ENCODE measurements around the gene ENPP7. TPM values are rescaled to one million over a fixed set of nuclear protein-coding genes. Genes with fewer than 3 reads are reported as not detected.

The ENPP7 gene
- total RNA-seq, 4 donors from 2014 or later: not detected

GRCh38 chr17:79698146-79698846, 32.4 kb upstream of the ENPP7 start:
- Histone ChIP-seq H3K27me3 (no peaks in the 10 kb centered on the region), H3K36me3 (no peaks in the 10 kb centered on the region), H3K4me1 (no peaks in the 10 kb centered on the region), H3K9me3 (no peaks in the 10 kb centered on the region), H3K27ac (no peak overlapping the region), H3K4me3 (no peak overlapping the region)
- intact Hi-C loops (cut with DNase I; ENCODE audit: low total_unique reads): no loop called here
- DNase-seq: no peak
- TF ChIP-seq CTCF (IDR thresholded peaks at IDR 0.05) (no peak), POLR2A (IDR thresholded peaks at IDR 0.05) (no peak)

- Histone ChIP-seq H3K27ac (no peak overlapping the region), H3K4me1 (no peaks in the 10 kb centered on the region), H3K27me3 (no peaks in the 10 kb centered on the region), H3K9me3 (no peaks in the 10 kb centered on the region), H3K36me3 (no peaks in the 10 kb centered on the region), H3K4me3 (no peak overlapping the region)
- intact Hi-C loops (cut with DNase I; ENCODE audit: low total_unique reads): no loop called here
- no peak for TF ChIP-seq CTCF (IDR thresholded peaks at IDR 0.05)
- no peak for TF ChIP-seq POLR2A (IDR thresholded peaks at IDR 0.05)
- no peak for DNase-seq
Measured at GRCh38 chr17:79699386-79700036, 31.2 kb upstream of the ENPP7 start.

- Histone ChIP-seq H3K4me1 (no peaks in the 10 kb centered on the region), H3K27me3 (no peaks in the 10 kb centered on the region), H3K27ac (no peak overlapping the region), H3K4me3 (no peak overlapping the region), H3K36me3 (no peaks in the 10 kb centered on the region), H3K9me3 (no peaks in the 10 kb centered on the region)
- intact Hi-C loops (cut with DNase I; ENCODE audit: low total_unique reads): no loop called here
- no peak for TF ChIP-seq POLR2A (IDR thresholded peaks at IDR 0.05)
- TF ChIP-seq CTCF (IDR thresholded peaks at IDR 0.05): no peak
- DNase-seq: no peak
Measured at GRCh38 chr17:79700592-79700991, 30.2 kb upstream of the ENPP7 start.

- no peaks in the 10 kb centered on the region for H3K27me3 ChIP-seq
- H3K4me1 ChIP-seq: no peaks in the 10 kb centered on the region
- intact Hi-C loops (cut with DNase I; ENCODE audit: low total_unique reads): no loop called here
- TF ChIP-seq POLR2A (IDR thresholded peaks at IDR 0.05): no peak
- no peak for TF ChIP-seq CTCF (IDR thresholded peaks at IDR 0.05)
- H3K36me3 ChIP-seq: no peaks in the 10 kb centered on the region
- no peaks in the 10 kb centered on the region for H3K9me3 ChIP-seq
- no peak for DNase-seq
- no peak overlapping the region for H3K27ac ChIP-seq
- no peak overlapping the region for H3K4me3 ChIP-seq
Measured at GRCh38 chr17:79702034-79702433, 28.7 kb upstream of the ENPP7 start.

- H3K9me3 ChIP-seq: no peaks in the 10 kb centered on the region
- DNase-seq: no peak
- no peaks in the 10 kb centered on the region for H3K27me3 ChIP-seq
- intact Hi-C loops (cut with DNase I; ENCODE audit: low total_unique reads): no loop called here
- TF ChIP-seq CTCF (IDR thresholded peaks at IDR 0.05) (no peak), POLR2A (IDR thresholded peaks at IDR 0.05) (no peak)
- H3K36me3 ChIP-seq: no peaks in the 10 kb centered on the region
- no peaks in the 10 kb centered on the region for H3K4me1 ChIP-seq
- no peak overlapping the region for H3K4me3 ChIP-seq
- no peak overlapping the region for H3K27ac ChIP-seq
Measured at GRCh38 chr17:79702550-79703236, 28.1 kb upstream of the ENPP7 start.

Data from uterus (tissue), 4 donors.